ENCODE measurements around the gene IFT27.
"Not testable (repeated sequence)": the region's sequence is repeated elsewhere in the genome, so short reads cannot be mapped to it uniquely, and the experiment has no call there.

IFT27 gene

GRCh38 chr22:36764641-36765040, 11.3 kb downstream of the IFT27 start:
- peak; percentile 2 for DNase-seq

DNA sequence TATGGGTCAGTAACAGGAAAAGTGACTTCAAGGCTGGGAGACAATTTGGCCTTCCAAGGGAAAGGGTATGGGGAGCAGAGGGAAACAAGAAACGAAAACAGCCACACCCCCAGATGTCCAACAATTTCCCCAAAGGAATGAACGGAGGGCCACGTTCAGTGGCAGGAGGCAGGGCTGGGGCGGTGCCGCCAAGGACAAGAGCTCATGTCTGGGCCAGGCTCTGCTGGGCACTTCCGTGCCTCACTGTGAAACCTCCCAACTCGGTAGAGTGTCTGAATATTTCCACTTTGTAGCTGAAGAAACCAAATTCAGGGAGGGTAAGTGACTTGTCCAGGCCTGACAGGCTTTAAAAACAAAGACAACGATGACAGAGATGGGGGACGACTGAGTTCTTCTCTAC, 11.9 kb downstream of the IFT27 start:
- peak; percentile 22 for DNase-seq

DNA sequence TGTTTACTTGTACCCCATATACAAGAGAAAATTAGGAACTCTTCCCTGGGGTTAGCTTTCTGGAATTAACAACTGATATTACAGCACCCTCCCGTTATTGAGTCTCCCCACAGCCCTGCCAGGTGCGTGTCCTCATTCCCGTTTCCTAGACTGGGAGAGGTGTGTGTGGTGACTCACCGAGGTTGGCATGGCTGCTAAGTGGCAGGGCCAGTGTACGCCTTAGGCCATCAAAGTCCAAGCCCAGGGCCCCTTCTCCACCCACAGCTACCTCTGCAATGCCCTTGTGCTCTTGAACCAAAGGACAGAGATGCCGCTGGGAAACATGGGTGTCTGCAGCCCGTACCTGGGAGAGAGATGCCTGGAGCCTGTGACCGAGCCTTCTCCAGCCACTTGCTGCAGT, 12.3 kb downstream of the IFT27 start:
- DNase-seq = peak; percentile 4

GRCh38 chr22:36762687-36763260, 13.1 kb downstream of the IFT27 start:
- DNase-seq = peak; percentile 42

GRCh38 chr22:36761553-36762240, 14.2 kb downstream of the IFT27 start:
- DNase-seq = no peak

DNA sequence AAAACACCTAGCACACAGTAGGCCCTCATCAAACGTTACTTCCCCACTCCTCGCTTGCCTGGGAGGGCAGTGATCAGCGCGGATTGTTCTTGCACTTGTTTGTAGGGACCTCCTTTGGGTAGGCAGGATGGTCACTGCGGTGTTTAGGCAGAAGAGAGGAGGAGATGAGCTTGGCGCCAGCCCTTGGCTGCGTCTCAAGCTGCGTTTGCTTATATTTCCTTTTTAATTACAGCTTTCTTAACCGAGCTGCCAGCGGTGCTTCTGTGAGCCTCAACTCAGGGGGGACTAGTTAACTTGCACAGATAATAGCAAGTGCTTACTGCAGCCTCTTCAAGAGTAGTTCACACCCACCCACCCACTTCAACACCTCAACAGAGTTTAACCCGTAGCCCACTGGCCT, 15.1 kb downstream of the IFT27 start:
- peak; percentile 3 for DNase-seq

DNA sequence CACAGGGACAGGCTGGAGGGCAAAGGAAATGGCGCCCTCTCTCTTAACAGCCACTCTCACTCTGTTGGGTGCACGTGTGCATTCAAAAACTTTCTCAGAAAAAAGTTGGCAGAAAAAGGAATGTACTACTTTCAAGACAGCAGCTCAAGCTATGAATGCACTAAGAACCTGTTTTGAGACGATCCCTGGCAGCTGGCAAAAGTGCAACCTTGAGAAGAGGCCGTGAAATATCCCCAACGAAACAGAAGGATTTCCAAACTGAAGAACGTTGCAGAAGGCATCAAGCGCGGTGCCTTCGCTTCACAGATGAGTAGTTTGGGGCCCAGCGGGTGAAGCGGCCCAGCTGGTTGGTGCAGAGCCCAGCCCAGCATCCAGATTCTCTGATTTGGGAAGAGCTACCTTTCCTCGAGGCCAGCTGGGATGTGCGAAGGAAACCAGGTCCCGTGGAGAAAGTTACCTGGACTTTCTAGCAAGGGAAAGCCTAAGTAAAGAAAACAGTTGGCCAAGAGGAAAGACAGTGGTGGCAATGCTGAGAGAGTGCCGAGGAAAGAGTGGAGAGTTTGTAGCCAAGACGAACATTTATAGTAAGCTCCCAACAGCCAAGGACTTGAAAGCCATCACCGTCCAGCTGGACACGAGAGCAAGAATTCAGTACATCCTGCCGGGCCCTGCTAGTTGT, 16.3 kb downstream of the IFT27 start:
- DNase-seq = no peak

DNA sequence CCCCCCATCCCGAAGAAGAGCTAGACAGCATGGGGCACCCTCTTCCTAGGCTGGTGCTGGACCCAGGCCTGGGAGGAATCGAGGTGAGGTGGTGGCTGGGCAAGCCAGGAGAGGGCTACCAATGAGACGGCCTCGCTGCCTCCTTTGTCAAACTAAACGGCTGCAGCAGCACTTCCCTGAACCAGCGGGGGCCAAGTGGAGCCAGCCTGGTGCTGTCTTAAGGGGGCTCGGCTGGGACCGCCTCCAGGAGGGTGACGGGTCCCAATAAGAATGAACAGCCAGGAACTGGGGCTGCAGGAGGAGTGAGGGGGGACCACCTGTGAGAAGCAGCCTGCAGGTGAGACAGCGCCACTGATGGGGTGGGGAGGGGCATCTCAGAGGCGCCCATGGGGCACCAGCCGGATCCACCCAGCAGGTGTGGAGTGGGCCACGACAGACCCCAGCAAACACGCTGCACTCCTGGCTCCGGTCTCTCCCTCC, 17.1 kb downstream of the IFT27 start:
- DNase-seq = no peak

GRCh38 chr22:36757668-36758211, 18.2 kb downstream of the IFT27 start:
- DNase-seq = peak; percentile 18

DNA sequence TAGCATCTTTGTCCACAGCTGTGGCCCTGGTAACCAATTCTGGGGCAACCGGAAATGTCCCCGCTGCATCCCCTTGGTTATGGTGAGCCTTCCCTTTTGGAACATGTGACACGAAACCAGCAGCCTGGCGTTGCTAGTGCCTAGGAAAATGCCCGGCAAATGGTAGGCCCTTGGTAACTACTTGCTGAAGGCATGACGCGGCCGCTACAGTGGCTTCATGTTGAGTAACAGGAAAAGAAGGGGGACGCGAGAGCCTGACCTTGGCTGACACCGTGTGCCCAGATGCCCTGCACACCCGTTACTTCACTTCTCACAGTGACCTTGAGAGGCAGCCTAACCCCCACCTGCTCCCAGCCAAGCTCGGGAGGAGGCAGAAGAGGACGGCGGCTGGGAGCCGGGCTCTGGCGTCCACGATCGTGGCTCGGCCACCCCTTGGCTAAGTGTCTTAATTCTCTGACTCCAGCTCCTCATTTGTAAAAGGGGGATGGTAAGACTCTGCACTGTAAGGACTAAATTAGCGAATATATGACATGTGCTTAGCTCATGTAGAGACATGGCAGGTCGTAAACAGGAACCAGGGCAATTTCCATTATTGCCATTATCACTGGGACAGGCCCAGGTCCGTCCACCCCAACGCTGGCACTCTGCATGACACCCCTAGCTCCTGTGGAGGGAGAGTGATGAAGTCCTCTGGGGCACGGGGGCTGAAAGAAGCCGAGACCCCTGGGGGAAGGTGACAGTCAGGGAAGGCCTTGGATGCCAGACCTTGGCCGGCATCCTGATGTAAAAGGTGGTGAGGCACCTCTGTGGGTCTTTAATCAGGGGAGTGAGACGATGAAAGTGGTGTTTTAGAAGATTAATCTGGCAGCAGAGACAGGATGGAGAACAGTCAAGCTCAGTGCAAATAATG, 18.9 kb downstream of the IFT27 start:
- no peak for DNase-seq

DNA sequence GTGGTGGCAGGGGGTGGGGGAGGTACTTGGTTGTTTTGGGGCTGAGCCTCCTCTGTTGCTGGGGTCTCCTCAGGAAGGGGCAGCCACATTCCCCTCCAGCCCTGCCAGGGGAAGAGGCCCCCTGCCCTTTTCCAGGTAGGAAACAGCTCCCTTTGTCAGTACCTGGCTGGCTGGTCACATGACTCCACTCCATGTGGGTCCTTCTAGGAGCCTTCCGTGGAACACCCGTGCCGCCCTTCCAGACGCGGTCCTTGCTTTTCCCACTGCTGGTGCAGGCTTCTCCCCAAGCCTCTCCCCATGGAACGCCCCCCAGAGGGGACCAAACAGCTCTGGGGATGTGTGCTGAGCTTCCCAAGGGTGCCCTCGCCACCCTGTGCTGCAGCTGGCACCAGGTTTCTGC, 19.9 kb downstream of the IFT27 start:
- DNase-seq = peak; percentile 10

GRCh38 chr22:36755316-36755715, 20.6 kb downstream of the IFT27 start:
- no peak for DNase-seq

- DNase-seq = not testable (repeated sequence)
These were observed 21.0 kb downstream of the IFT27 start for GRCh38 chr22:36754881-36755280.

- DNase-seq = no peak
These were observed 22.0 kb downstream of the IFT27 start for GRCh38 chr22:36753916-36754315.

- no peak for DNase-seq
These were observed 22.7 kb downstream of the IFT27 start for GRCh38 chr22:36753120-36753802.

GRCh38 chr22:36746375-36746970, 29.4 kb downstream of the IFT27 start:
- DNase-seq = no peak

DNA sequence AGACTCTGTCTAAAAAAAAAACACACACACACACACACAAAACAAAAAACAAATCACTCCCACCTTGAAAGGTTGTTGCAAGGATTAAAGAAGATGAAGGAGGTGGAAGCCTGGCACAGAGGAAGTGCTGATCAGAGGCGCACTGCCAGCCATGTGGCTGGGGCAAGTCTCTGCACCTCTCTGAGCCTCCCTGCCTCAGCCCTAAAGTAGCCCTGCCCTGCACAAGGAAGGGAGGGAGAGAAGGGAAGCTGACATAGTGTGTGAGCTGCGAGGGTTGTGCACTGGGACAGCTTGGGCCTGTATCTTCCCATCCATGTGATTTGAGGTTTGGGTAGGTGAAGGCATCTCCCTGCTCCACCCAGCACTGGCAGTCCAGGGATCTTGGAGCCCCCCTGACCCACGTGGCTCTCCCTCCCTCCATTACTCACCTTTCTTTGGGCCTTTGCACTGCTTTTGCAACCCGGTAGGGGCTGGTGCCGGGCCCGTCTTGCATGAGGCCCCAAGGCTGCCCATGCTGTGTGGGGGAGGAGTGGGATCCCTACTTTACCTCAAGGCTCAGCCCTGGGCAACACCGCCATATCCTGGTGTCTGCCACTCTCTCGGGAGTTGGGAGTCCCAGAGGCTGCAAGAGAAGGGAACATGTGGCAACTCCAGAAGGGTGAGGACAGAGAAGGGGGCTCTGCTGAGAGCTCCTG, 30.5 kb downstream of the IFT27 start:
- DNase-seq = no peak

GRCh38 chr22:36744791-36745190, 31.1 kb downstream of the IFT27 start:
- DNase-seq = no peak

DNA sequence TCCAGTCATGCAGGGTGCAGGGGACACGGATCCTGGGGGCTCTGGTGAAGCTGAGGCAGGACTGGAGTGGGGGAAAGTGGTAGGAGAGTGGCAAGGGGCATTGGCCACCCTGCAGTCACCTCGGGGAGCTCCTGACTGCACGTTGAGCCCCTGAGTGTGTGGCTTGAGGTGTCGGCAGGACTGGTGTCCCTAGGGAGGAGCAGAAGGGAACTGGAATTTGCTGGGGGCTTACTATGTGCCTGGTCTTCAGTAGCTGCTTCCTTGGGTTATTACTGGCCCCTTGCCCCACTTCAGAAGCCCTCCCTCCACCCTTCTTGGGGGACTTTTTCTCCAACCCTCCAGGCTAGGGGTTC, 31.5 kb downstream of the IFT27 start:
- DNase-seq = no peak

GRCh38 chr22:36743591-36744412, 32.1 kb downstream of the IFT27 start:
- no peak for DNase-seq
